ENCODE data around the gene ALKBH3. TPM values are rescaled to one million over a fixed set of nuclear protein-coding genes. Genes with fewer than 3 reads are reported as not detected.

ALKBH3 gene
- total RNA-seq, 1 experiment from 2014 or later, result 13.3 TPM

DNA sequence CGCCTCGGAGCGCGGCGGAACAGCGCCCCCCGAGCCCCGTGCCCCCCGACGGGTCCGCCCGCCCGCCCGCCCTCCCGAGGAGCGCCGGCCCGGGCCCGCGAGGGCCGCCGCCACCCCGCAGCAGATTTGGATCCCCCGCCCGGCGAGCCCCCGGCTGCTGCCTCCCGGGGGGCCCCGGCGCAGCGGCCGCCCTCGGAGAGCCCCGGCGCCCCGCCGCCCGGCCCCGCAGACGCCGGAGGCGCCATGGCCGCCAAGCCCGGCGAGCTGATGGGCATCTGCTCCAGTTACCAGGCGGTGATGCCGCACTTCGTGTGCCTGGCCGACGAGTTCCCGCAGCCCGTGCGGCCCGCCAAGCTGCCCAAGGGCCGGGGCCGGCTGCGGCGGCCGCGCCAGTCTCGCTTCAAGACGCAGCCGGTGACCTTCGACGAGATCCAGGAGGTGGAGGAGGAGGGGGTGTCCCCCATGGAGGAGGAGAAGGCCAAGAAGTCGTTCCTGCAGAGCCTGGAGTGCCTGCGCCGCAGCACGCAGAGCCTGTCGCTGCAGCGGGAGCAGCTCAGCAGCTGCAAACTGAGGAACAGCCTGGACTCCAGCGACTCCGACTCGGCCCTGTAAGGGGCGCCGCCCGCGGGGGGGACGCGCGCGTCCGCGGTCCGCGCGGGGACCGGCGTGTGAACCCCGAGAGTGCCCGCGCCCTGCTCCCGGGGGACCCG, 62.2 kb downstream of the ALKBH3 start:
- no peak overlapping the region for H3K27ac Mint-ChIP-seq

DNA sequence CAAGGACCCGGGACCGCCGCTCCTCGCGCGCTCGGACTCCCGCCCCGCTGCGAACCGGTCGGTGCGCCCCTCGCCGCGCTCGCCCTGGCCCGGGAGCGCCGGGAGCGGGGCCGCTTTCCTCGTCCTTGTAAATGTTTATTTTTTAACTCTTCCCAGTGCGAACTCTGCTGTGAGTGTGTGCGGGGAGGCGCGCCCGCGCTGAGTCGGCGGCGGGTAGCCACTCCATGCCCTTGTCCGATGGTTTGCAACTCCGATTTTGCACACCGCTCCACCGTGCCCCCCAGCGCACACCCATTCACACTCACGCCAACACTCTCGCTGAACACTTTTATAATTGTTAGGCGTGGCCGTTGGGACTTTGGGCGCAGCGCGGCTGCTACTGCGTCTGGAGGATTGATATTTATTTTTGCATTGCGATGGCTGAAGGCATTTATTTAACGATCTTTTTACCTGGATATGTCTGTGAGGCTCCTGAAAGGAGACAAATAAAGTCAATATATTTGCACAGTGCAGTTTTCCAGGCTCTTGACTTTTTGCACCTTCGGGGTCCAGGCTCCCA, 62.8 kb downstream of the ALKBH3 start:
- POLR2A ChIA-PET, result interaction anchor here (1.1 kb wide), 1 partner anchor 60 kb away, joined by 4 read pairs; no protein-coding TSS in a partner anchor
- no peak for ATAC-seq
- peaks cover 71% of the 10 kb centered on the region for H3K27me3 Mint-ChIP-seq (ENCODE audit: low read depth)
- no peak overlapping the region for H3K27ac Mint-ChIP-seq
- CTCF ChIA-PET, result interaction anchor here (0.5 to 8.7 kb wide), 15 partner anchors 11 to 376 kb away, joined by 3 to 65 read pairs (median 4); partner anchors contain the start of gene EXT2
- peaks cover 23% of the 10 kb centered on the region for H3K4me1 Mint-ChIP-seq
- peak overlapping the region; percentile 92 for H3K4me3 Mint-ChIP-seq
- no peak for TF ChIP-seq MXD4 (CRISPR knock-in tag; IDR thresholded peaks at IDR 0.05; ENCODE audit: borderline replicate concordance)
- TF ChIP-seq ELF4 (CRISPR knock-in tag; IDR thresholded peaks at IDR 0.05; ENCODE audit: low read depth), result no peak
- no peak for TF ChIP-seq MYBL2 (CRISPR knock-in tag; IDR thresholded peaks at IDR 0.05)
- TF ChIP-seq HMGA2 (CRISPR knock-in tag; IDR thresholded peaks at IDR 0.05), result no peak
- TF ChIP-seq, protein P1, sequence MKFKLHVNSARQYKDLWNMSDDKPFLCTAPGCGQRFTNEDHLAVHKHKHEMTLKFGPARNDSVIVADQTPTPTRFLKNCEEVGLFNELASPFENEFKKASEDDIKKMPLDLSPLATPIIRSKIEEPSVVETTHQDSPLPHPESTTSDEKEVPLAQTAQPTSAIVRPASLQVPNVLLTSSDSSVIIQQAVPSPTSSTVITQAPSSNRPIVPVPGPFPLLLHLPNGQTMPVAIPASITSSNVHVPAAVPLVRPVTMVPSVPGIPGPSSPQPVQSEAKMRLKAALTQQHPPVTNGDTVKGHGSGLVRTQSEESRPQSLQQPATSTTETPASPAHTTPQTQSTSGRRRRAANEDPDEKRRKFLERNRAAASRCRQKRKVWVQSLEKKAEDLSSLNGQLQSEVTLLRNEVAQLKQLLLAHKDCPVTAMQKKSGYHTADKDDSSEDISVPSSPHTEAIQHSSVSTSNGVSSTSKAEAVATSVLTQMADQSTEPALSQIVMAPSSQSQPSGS (CRISPR knock-in tag; IDR thresholded peaks at IDR 0.05; ENCODE audit: borderline replicate concordance, low read depth), result no peak
- no peak for TF ChIP-seq NR2C2 (CRISPR knock-in tag; IDR thresholded peaks at IDR 0.05)
- TF ChIP-seq ZNF416 (CRISPR knock-in tag; IDR thresholded peaks at IDR 0.05), result no peak
- TF ChIP-seq, protein P2, sequence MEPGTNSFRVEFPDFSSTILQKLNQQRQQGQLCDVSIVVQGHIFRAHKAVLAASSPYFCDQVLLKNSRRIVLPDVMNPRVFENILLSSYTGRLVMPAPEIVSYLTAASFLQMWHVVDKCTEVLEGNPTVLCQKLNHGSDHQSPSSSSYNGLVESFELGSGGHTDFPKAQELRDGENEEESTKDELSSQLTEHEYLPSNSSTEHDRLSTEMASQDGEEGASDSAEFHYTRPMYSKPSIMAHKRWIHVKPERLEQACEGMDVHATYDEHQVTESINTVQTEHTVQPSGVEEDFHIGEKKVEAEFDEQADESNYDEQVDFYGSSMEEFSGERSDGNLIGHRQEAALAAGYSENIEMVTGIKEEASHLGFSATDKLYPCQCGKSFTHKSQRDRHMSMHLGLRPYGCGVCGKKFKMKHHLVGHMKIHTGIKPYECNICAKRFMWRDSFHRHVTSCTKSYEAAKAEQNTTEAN (CRISPR knock-in tag; IDR thresholded peaks at IDR 0.05), result no peak
- H3K36me3 Mint-ChIP-seq, result no peaks in the 10 kb centered on the region
- no peaks in the 10 kb centered on the region for H3K9me3 Mint-ChIP-seq
- peak; percentile 31 for DNase-seq (ENCODE audit: low spot score)

More for the DNA sequence above, 62.2 kb downstream of the ALKBH3 start:
- POLR2A ChIA-PET, result interaction anchor here (1.0 to 1.1 kb wide), 2 partner anchors 14 to 61 kb away, joined by 3 to 4 read pairs; no protein-coding TSS in a partner anchor
- H3K9me3 Mint-ChIP-seq, result no peaks in the 10 kb centered on the region
- DNase-seq (ENCODE audit: low spot score) (peak; percentile 29), ATAC-seq (peak; percentile 5)
- no peak for TF ChIP-seq ATF1 (CRISPR knock-in tag; IDR thresholded peaks at IDR 0.05)
- H3K36me3 Mint-ChIP-seq, result no peaks in the 10 kb centered on the region
- CTCF ChIA-PET, result interaction anchor here (0.5 to 8.7 kb wide), 15 partner anchors 11 to 375 kb away, joined by 3 to 65 read pairs (median 4); partner anchors contain the start of gene EXT2
- peaks cover 75% of the 10 kb centered on the region for H3K27me3 Mint-ChIP-seq (ENCODE audit: low read depth)
- H3K4me1 Mint-ChIP-seq, result peaks cover 23% of the 10 kb centered on the region
- peak overlapping the region; percentile 63 for H3K4me3 Mint-ChIP-seq

DNA sequence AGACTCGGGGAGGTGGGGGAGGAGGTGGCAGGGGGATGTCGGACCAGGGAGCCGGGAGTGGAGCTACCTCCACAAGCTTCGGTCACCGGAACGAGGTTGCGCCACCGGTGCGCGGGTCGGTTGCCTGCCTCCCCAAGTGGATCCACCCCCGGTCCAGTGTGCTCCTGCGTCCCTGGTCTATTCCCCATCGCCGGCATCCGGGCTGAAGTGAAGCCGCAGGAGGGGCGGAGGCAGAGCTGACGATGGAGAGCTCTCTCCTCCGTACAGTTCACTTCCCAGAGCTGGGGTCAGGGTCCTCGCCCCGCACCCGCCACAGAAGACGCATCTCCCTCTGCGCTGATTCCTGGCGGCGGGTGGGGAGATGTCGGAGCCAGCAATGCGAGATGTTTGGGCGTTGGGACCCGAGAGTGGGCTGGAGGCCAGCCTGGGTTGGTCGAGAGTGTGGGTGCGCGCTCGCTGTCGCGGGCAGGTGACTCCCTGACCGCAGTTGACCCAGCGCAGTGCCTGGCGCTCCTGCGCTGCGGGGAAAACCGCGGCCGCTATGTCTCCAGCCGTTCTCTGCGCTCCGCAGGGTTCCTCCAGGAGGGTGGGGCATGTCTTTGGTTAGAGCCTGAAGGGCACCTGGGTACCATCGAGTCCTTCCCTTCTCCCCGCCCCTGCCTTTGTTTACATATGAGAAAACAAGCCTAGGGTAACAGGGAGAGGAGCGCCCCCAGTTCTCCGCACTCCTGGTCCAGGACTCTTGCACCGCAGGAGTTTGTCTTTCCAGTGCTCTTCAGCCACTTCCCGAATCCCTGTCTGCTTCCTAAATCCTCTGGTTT, 63.5 kb downstream of the ALKBH3 start:
- peak; percentile 47 for DNase-seq (ENCODE audit: low spot score)
- H3K27ac Mint-ChIP-seq, result no peak overlapping the region
- no peaks in the 10 kb centered on the region for H3K9me3 Mint-ChIP-seq
- TF ChIP-seq, protein P3, sequence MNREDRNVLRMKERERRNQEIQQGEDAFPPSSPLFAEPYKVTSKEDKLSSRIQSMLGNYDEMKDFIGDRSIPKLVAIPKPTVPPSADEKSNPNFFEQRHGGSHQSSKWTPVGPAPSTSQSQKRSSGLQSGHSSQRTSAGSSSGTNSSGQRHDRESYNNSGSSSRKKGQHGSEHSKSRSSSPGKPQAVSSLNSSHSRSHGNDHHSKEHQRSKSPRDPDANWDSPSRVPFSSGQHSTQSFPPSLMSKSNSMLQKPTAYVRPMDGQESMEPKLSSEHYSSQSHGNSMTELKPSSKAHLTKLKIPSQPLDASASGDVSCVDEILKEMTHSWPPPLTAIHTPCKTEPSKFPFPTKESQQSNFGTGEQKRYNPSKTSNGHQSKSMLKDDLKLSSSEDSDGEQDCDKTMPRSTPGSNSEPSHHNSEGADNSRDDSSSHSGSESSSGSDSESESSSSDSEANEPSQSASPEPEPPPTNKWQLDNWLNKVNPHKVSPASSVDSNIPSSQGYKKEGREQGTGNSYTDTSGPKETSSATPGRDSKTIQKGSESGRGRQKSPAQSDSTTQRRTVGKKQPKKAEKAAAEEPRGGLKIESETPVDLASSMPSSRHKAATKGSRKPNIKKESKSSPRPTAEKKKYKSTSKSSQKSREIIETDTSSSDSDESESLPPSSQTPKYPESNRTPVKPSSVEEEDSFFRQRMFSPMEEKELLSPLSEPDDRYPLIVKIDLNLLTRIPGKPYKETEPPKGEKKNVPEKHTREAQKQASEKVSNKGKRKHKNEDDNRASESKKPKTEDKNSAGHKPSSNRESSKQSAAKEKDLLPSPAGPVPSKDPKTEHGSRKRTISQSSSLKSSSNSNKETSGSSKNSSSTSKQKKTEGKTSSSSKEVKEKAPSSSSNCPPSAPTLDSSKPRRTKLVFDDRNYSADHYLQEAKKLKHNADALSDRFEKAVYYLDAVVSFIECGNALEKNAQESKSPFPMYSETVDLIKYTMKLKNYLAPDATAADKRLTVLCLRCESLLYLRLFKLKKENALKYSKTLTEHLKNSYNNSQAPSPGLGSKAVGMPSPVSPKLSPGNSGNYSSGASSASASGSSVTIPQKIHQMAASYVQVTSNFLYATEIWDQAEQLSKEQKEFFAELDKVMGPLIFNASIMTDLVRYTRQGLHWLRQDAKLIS (CRISPR knock-in tag; IDR thresholded peaks at IDR 0.05; ENCODE audit: borderline replicate concordance), result no peak
- TF ChIP-seq SOX15 (CRISPR knock-in tag; IDR thresholded peaks at IDR 0.05), result no peak
- TF ChIP-seq SMAD4 (CRISPR knock-in tag; IDR thresholded peaks at IDR 0.05), result no peak
- no peak for TF ChIP-seq ZNF396 (CRISPR knock-in tag; IDR thresholded peaks at IDR 0.05; ENCODE audit: borderline replicate concordance)
- TF ChIP-seq, protein P4, sequence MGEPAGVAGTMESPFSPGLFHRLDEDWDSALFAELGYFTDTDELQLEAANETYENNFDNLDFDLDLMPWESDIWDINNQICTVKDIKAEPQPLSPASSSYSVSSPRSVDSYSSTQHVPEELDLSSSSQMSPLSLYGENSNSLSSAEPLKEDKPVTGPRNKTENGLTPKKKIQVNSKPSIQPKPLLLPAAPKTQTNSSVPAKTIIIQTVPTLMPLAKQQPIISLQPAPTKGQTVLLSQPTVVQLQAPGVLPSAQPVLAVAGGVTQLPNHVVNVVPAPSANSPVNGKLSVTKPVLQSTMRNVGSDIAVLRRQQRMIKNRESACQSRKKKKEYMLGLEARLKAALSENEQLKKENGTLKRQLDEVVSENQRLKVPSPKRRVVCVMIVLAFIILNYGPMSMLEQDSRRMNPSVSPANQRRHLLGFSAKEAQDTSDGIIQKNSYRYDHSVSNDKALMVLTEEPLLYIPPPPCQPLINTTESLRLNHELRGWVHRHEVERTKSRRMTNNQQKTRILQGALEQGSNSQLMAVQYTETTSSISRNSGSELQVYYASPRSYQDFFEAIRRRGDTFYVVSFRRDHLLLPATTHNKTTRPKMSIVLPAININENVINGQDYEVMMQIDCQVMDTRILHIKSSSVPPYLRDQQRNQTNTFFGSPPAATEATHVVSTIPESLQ (CRISPR knock-in tag; IDR thresholded peaks at IDR 0.05), result no peak
- no peak for TF ChIP-seq CREM (CRISPR knock-in tag; IDR thresholded peaks at IDR 0.05)
- TF ChIP-seq NFE2L1 (CRISPR knock-in tag; IDR thresholded peaks at IDR 0.05), result no peak
- no peak for TF ChIP-seq FOXK1 (CRISPR knock-in tag; IDR thresholded peaks at IDR 0.05)
- no peak for TF ChIP-seq KAT7 (CRISPR knock-in tag; IDR thresholded peaks at IDR 0.05; ENCODE audit: borderline replicate concordance)
- no peak for TF ChIP-seq ELF4 (CRISPR knock-in tag; IDR thresholded peaks at IDR 0.05; ENCODE audit: low read depth)
- TF ChIP-seq EMX1 (CRISPR knock-in tag; IDR thresholded peaks at IDR 0.05), result no peak

More for the DNA sequence above, 63.5 kb downstream of the ALKBH3 start:
- Mint-ChIP-seq H3K27me3 (ENCODE audit: low read depth) (peaks cover 70% of the 10 kb centered on the region), H3K4me1 (peaks cover 30% of the 10 kb centered on the region), H3K4me3 (peak overlapping the region; percentile 92), H3K36me3 (no peaks in the 10 kb centered on the region)
- CTCF ChIA-PET, result interaction anchor here (0.8 to 8.7 kb wide), 16 partner anchors 11 to 371 kb away, joined by 3 to 65 read pairs (median 4); partner anchors contain the start of gene EXT2
- POLR2A ChIA-PET, result interaction anchor here (1.1 kb wide), 1 partner anchor 59 kb away, joined by 4 read pairs; no protein-coding TSS in a partner anchor
- ATAC-seq, result peak; percentile 4

All from WTC11 (cell line).